Right cardiac atrium (tissue), 5 donors: ENCODE data around the gene TRIM62. TPM values are rescaled to one million over a fixed set of nuclear protein-coding genes. Genes with fewer than 3 reads are reported as not detected.

Source experiments
- ATAC-seq, 2 donors: fragments of 200-7000 bp; cut with Tn5 transposase; one replicate each; pipeline versions ENCODE4 v1.8.0 to v1.9.1; 2020; ENCODE audit warnings: moderate library complexity in 2 of 2, mild to moderate bottlenecking in 1 of 2
- DNase-seq, 3 donors: peaks; one replicate each; pipeline ENCODE4 v3.0.0-alpha.2; 2020
- H3K27ac ChIP-seq: one replicate; pipeline ENCODE4 v1.5.1; 2013; ENCODE audit warnings: mild to moderate bottlenecking, low read length, control low read depth, moderate library complexity
- H3K27me3 ChIP-seq: one replicate; pipeline ENCODE4 v1.6.1; 2013; ENCODE audit not compliant: control insufficient read depth, insufficient read depth
- H3K4me1 ChIP-seq: one replicate; pipeline ENCODE4 v1.6.1; 2013; ENCODE audit warnings: low read length; ENCODE audit not compliant: control insufficient read depth, insufficient read depth
- H3K4me3 ChIP-seq: one replicate; pipeline ENCODE4 v1.5.1; 2013; ENCODE audit warnings: low read length, control low read depth
- H3K9me3 ChIP-seq: one replicate; pipeline ENCODE4 v1.6.1; 2013; ENCODE audit warnings: low read length; ENCODE audit not compliant: control insufficient read depth
- WGBS: extraction: QIAGEN DNeasy Blood & Tissue Kit; methylation state at CpG from one replicate; pipeline ENCODE4 v1.1.7; 2013; 5-methylcytosine and 5-hydroxymethylcytosine counted together
- intact Hi-C, 4 donors: fragments of 100-400 bp; cut with DNase I; formaldehyde crosslinking; loops; one replicate each; pipeline versions ENCODE4 v1.11.0 to v1.14.0; 2022 to 2023
- polyA plus RNA-seq: library from polyadenylated mRNA; stranded (reverse); fragments of 200-250 nt; gene quantifications from one replicate; pipeline ENCODE4 v1.2.3, GENCODE V29; 2013
- total RNA-seq, 4 donors: library from RNA; stranded (reverse); fragmentation: NEBNext Ultra II Directional; extraction: Animal tissue kit (Norgen Biotek cat#: 25700); gene quantifications; one replicate each; pipeline ENCODE4 v1.2.1, GENCODE V29; 2021
- donor health status: healthy with polysubstance abuse.
- donor health status: DM: no; HTN: yes; CAD: no.
- donor health status: DM: no; HTN: no; CAD: no.
- donor health status: DM: no; HTN: yes; CAD: no; lungs with severe emphysema.
- donor health status: DM: yes; HTN: yes; CAD: no.

Gene TRIM62
- total and polyA plus RNA-seq, 5 donors: 1.8 to 4.4 (median 2.8) TPM

GRCh38 chr1:33180226-33180910 is 1.5 kb downstream of the TRIM62 start:
- Histone ChIP-seq H3K4me3 (peak overlapping the region; percentile 84), H3K4me1 (peaks cover 4% of the 10 kb centered on the region), H3K9me3 (no peaks in the 10 kb centered on the region), H3K27me3 (no peaks in the 10 kb centered on the region), H3K27ac (no peak overlapping the region)
- intact Hi-C loops: no loop called here
- ATAC-seq: no peak
- 13% methylated on average over 28 of the region's 28 CpGs for WGBS
- DNase-seq: peak; percentile 95 to 98 (median 97)

- Histone ChIP-seq H3K4me1 (peaks cover 4% of the 10 kb centered on the region), H3K27me3 (no peaks in the 10 kb centered on the region), H3K9me3 (no peaks in the 10 kb centered on the region), H3K4me3 (no peak overlapping the region), H3K27ac (no peak overlapping the region)
- DNase-seq: no peak
- intact Hi-C loops: no loop called here
- no peak for ATAC-seq
- WGBS: 91% methylated on average over 4 of the region's 4 CpGs
These were observed 2.9 kb downstream of the TRIM62 start for GRCh38 chr1:33178836-33179439.

GRCh38 chr1:33177996-33178540 is 3.8 kb downstream of the TRIM62 start:
- H3K4me3 ChIP-seq: no peak overlapping the region
- no peaks in the 10 kb centered on the region for H3K27me3 ChIP-seq
- H3K4me1 ChIP-seq: peaks cover 4% of the 10 kb centered on the region
- intact Hi-C loops: no loop called here
- H3K27ac ChIP-seq: no peak overlapping the region
- no peak for ATAC-seq
- H3K9me3 ChIP-seq: no peaks in the 10 kb centered on the region
- DNase-seq: no peak
- 84% methylated on average over 3 of the region's 3 CpGs for WGBS

GRCh38 chr1:33176887-33177286 is 5.0 kb downstream of the TRIM62 start:
- Histone ChIP-seq H3K27ac (no peak overlapping the region), H3K9me3 (no peaks in the 10 kb centered on the region), H3K4me3 (no peak overlapping the region), H3K27me3 (no peaks in the 10 kb centered on the region), H3K4me1 (peaks cover 4% of the 10 kb centered on the region)
- no peak for ATAC-seq
- intact Hi-C loops: no loop called here
- WGBS: 41% methylated on average over 4 of the region's 4 CpGs
- DNase-seq: no peak

GRCh38 chr1:33176362-33176850 is 5.4 kb downstream of the TRIM62 start:
- ATAC-seq (no peak), DNase-seq (no peak)
- Histone ChIP-seq H3K27ac (no peak overlapping the region), H3K9me3 (no peaks in the 10 kb centered on the region), H3K4me1 (peaks cover 4% of the 10 kb centered on the region), H3K27me3 (no peaks in the 10 kb centered on the region), H3K4me3 (no peak overlapping the region)
- WGBS: 64% methylated on average over 11 of the region's 11 CpGs
- intact Hi-C loops: no loop called here

- ATAC-seq (no peak), DNase-seq (no peak)
- no peaks in the 10 kb centered on the region for H3K27me3 ChIP-seq
- 94% methylated on average over 2 of the region's 2 CpGs for WGBS
- no peaks in the 10 kb centered on the region for H3K9me3 ChIP-seq
- peaks cover 4% of the 10 kb centered on the region for H3K4me1 ChIP-seq
- no peak overlapping the region for H3K27ac ChIP-seq
- intact Hi-C loops: no loop called here
- H3K4me3 ChIP-seq: no peak overlapping the region
These were observed 6.0 kb downstream of the TRIM62 start for GRCh38 chr1:33175865-33176264.

GRCh38 chr1:33173091-33173490 is 8.8 kb downstream of the TRIM62 start:
- 66% methylated on average over 4 of the region's 4 CpGs for WGBS
- no peak overlapping the region for H3K4me3 ChIP-seq

GRCh38 chr1:33171977-33172813 is 9.6 kb downstream of the TRIM62 start:
- Histone ChIP-seq H3K9me3 (no peaks in the 10 kb centered on the region), H3K4me3 (no peak overlapping the region), H3K27ac (no peak overlapping the region), H3K4me1 (no peaks in the 10 kb centered on the region), H3K27me3 (no peaks in the 10 kb centered on the region)
- intact Hi-C loops: no loop called here
- ATAC-seq: no peak
- DNase-seq: no peak
- 76% methylated on average over 8 of the region's 9 CpGs for WGBS

More at GRCh38 chr1:33173091-33173490, 8.8 kb downstream of the TRIM62 start:
- H3K27ac ChIP-seq: no peak overlapping the region
- ATAC-seq (no peak), DNase-seq (no peak)
- H3K9me3 ChIP-seq: no peaks in the 10 kb centered on the region
- no peaks in the 10 kb centered on the region for H3K4me1 ChIP-seq
- H3K27me3 ChIP-seq: no peaks in the 10 kb centered on the region
- intact Hi-C loops: no loop called here

- intact Hi-C loops: no loop called here
- H3K4me3 ChIP-seq: no peak overlapping the region
- DNase-seq: peak; percentile 49 to 78 (median 76)
- peak; percentile 73 to 85 for ATAC-seq
- H3K9me3 ChIP-seq: no peaks in the 10 kb centered on the region
- 68% methylated on average over 13 of the region's 13 CpGs for WGBS
- no peak overlapping the region for H3K27ac ChIP-seq
- H3K4me1 ChIP-seq: no peaks in the 10 kb centered on the region
- no peaks in the 10 kb centered on the region for H3K27me3 ChIP-seq
These were observed 11.2 kb downstream of the TRIM62 start for GRCh38 chr1:33170351-33171274.
